ENCODE data around the gene TBK1.

TBK1 gene

GRCh38 chr12:64491718-64492117 lies 39.8 kb downstream of the TBK1 start:
- no peak overlapping the region for H3K4me3 ChIP-seq (ENCODE audit: low read length)
- no peak for TF ChIP-seq CTCF (IDR thresholded peaks at IDR 0.05; ENCODE audit: insufficient read depth, low read depth, low read length, missing control alignments)
- no peak for DNase-seq (ENCODE audit: low read depth)

GRCh38 chr12:64493513-64493912 lies 41.6 kb downstream of the TBK1 start:
- TF ChIP-seq CTCF (IDR thresholded peaks at IDR 0.05; ENCODE audit: insufficient read depth, low read depth, low read length, missing control alignments): no peak
- H3K4me3 ChIP-seq (ENCODE audit: low read length): no peak overlapping the region
- DNase-seq (ENCODE audit: low read depth): no peak

GRCh38 chr12:64494998-64495729 lies 43.2 kb downstream of the TBK1 start:
- no peak for TF ChIP-seq CTCF (IDR thresholded peaks at IDR 0.05; ENCODE audit: insufficient read depth, low read depth, low read length, missing control alignments)
- DNase-seq (ENCODE audit: low read depth): no peak
- H3K4me3 ChIP-seq (ENCODE audit: low read length): no peak overlapping the region

GRCh38 chr12:64496839-64497400 lies 45.0 kb downstream of the TBK1 start:
- no peak overlapping the region for H3K4me3 ChIP-seq (ENCODE audit: low read length)
- TF ChIP-seq CTCF (IDR thresholded peaks at IDR 0.05; ENCODE audit: insufficient read depth, low read depth, low read length, missing control alignments): no peak
- no peak for DNase-seq (ENCODE audit: low read depth)

- H3K4me3 ChIP-seq (ENCODE audit: low read length): no peak overlapping the region
- no peak for TF ChIP-seq CTCF (IDR thresholded peaks at IDR 0.05; ENCODE audit: insufficient read depth, low read depth, low read length, missing control alignments)
- DNase-seq (ENCODE audit: low read depth): no peak
These were observed 45.6 kb downstream of the TBK1 start for GRCh38 chr12:64497484-64497883.

- TF ChIP-seq CTCF (IDR thresholded peaks at IDR 0.05; ENCODE audit: insufficient read depth, low read depth, low read length, missing control alignments): no peak
These were observed 46.0 kb downstream of the TBK1 start for GRCh38 chr12:64497903-64498302.

GRCh38 chr12:64500394-64500793 lies 48.5 kb downstream of the TBK1 start:
- no peak for TF ChIP-seq CTCF (IDR thresholded peaks at IDR 0.05; ENCODE audit: insufficient read depth, low read depth, low read length, missing control alignments)
- no peak for DNase-seq (ENCODE audit: low read depth)
- no peak overlapping the region for H3K4me3 ChIP-seq (ENCODE audit: low read length)

More at GRCh38 chr12:64497903-64498302, 46.0 kb downstream of the TBK1 start:
- no peak for DNase-seq (ENCODE audit: low read depth)
- H3K4me3 ChIP-seq (ENCODE audit: low read length): no peak overlapping the region

All from epithelial cell of esophagus (primary cell).